ENCODE measurements around the gene FGG. TPM values are rescaled to one million over a fixed set of nuclear protein-coding genes. Genes with fewer than 3 reads are reported as not detected.

FGG gene
- total and polyA plus RNA-seq, 10 of the 15 experiments (the other 5 are each of a cell fraction or from before 2014, with no cell fraction given) = 1.8 TPM; not detected in 9

- TF ChIP-seq E2F4 (IDR thresholded peaks at IDR 0.05; ENCODE audit: low read depth, low read length) (no peak), IRF4 (IDR thresholded peaks at IDR 0.05; ENCODE audit: low read depth, low read length) (no peak), NBN (IDR thresholded peaks at IDR 0.05) (no peak), CBX5 (IDR thresholded peaks at IDR 0.05; ENCODE audit: low read depth) (no peak), BCL3 (IDR thresholded peaks at IDR 0.05; ENCODE audit: borderline replicate concordance, insufficient read depth, low read depth, low read length, poor library complexity, severe bottlenecking) (no peak), ZZZ3 (IDR thresholded peaks at IDR 0.05; ENCODE audit: control insufficient read depth, insufficient read length, low read depth) (no peak), ATF3 (IDR thresholded peaks at IDR 0.05; ENCODE audit: borderline replicate concordance, extremely low read depth, low read depth, low read length) (no peak), HCFC1 (IDR thresholded peaks at IDR 0.05; ENCODE audit: low read length) (no peak), PKNOX1 (IDR thresholded peaks at IDR 0.05) (no peak), ZBTB11 (CRISPR knock-in tag; IDR thresholded peaks at IDR 0.05) (no peak), POLR2AphosphoS5 (IDR thresholded peaks at IDR 0.05; ENCODE audit: low read length) (no peak), FOXM1 (IDR thresholded peaks at IDR 0.05; ENCODE audit: low read depth, low read length) (no peak), BHLHE40 (IDR thresholded peaks at IDR 0.05; ENCODE audit: borderline replicate concordance in 1 of 2, low read depth in 2 of 2, low read length in 1 of 2) (no peak), ZNF217 (IDR thresholded peaks at IDR 0.05) (no peak), EGR1 (IDR thresholded peaks at IDR 0.05; ENCODE audit: borderline replicate concordance in 1 of 2, low read depth in 2 of 2, low read length in 2 of 2) (no peak), ZNF207 (IDR thresholded peaks at IDR 0.05; ENCODE audit: borderline replicate concordance) (no peak)
Observed at GRCh38 chr4:154574311-154574710, 38.1 kb downstream of the FGG start (continued).

Data from GM12878 (cell line).